Lung microvascular endothelial cell (primary cell): ENCODE data around the gene TSPEAR. TPM values are rescaled to one million over a fixed set of nuclear protein-coding genes. Genes with fewer than 3 reads are reported as not detected.

Experiments
- DNase-seq, 2 donors: peaks; one replicate each; pipeline versions ENCODE4 v3.0.0 to v3.0.0-alpha.2; 2010; ENCODE audit warnings: low read depth in 2 of 2
- total RNA-seq: library from RNA; depleted of rRNA; stranded (reverse); fragments of >200 nt; gene quantifications from 2 replicates; pipeline ENCODE4 v1.2.1, GENCODE V29; 2014

The TSPEAR gene
- total RNA-seq, 1 donor from 2014 or later, result under 0.01 TPM

DNA sequence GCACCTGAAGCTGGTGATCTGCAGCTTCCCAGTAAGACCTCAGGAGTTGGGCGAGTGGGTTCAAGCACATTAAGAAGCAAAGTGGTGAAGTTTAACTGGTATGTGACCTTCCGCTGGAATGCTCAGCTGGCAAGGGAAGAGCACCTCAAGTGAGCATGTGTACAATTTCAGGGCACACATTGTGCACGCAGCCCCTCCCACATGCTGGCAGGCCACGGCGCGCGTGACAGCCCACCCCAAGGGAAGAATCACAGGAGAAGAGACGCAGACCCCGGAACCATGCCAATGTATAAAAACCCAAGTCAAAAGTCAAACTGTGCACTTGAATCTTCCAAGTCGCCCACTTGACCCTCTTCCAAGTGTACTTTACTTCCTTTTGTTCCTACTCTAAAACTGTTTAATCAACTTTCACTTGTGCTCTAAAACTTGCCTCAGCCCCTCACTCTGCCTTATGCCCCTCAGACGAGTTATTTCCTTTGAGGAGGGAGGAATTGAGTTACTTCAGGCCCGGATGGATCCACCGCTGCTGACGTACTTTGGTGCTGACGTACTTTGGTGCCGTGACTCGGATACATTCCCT is 236.0 kb downstream of the TSPEAR start:
- no peak for DNase-seq

DNA sequence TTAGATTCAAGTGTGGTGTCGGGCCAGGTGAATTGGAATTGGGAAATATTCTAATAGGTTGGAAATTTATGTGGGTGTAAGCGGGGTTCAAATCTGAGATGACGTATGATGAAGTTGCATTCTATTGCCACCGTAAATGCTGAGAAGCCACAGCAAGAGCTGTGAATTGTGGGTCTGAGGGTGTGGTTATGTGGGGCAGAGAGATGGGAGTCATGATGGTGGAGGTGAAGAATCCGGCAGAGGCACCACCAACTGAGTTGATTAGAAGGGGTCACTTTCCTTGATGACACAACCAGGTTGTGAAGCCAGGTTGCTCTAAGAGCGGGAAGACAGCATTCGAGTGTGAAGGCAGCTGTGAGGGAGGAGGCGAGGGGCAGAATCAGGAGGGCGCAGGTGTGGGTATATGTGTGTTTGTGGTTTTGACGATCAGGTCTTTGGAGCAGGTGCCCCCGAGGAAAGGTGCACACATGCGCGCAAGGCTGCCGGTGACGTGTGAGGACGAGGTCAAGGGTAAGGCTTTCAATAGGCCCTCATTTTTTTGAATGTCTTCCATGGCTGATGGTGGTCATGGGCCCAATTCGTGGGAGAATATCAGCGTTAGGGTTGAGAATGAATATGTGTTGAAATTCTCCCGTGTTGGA is 237.3 kb downstream of the TSPEAR start:
- no peak for DNase-seq

DNA sequence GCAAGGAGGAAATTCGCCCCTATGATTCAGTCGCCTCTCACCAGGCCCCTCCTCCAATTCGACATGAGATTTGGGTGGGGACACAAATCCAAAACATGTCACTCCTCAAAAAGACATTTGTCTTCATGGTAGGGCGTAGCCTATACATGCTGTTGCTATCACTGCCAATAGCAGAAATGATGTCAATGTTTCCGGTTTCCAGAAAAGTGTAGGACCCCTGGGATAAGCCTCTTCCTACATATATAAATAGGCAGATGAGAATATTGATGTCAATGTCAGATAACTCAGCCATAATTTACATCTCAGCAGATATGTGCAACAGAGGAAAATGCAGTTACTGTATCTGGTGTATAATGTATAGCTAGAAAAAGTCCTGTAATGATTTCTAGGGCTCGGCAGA is 239.4 kb downstream of the TSPEAR start:
- no peak for DNase-seq

DNA sequence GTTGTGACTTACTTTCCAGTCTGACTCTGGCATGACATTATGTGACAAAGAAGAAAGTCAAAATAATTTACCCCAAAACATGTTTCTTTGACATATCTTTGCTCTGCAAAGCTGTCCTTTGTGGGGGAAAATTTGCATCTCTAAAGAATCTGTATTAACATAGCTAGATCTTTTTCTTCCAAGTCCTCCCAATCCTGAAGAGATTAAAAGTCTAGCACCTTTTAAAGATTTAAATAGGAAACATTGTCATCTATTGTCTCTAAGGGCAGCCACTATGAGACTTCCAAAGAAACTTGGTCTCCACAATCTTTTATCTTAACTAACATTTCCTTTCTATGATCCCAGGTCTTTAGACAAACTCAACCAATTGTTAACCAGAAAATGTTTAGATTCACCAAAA is 240.0 kb downstream of the TSPEAR start:
- DNase-seq, result no peak

DNA sequence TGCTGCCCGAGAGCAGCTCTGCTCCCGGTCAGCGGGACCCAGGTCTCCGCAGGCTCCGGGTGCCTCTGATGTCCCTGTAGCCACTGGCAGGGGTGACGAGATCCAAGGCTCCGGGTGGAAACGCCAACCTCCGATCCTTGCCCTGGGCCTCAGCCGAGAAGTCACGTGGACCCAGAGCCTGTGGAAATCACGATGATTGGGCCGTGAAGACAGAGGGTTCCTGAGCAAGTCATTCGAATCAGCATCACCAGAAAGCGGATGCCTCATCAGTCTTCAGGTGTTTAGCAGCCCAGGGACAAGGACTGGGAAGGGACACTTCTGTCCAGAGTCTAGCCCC is 243.5 kb downstream of the TSPEAR start:
- DNase-seq, result no peak

DNA sequence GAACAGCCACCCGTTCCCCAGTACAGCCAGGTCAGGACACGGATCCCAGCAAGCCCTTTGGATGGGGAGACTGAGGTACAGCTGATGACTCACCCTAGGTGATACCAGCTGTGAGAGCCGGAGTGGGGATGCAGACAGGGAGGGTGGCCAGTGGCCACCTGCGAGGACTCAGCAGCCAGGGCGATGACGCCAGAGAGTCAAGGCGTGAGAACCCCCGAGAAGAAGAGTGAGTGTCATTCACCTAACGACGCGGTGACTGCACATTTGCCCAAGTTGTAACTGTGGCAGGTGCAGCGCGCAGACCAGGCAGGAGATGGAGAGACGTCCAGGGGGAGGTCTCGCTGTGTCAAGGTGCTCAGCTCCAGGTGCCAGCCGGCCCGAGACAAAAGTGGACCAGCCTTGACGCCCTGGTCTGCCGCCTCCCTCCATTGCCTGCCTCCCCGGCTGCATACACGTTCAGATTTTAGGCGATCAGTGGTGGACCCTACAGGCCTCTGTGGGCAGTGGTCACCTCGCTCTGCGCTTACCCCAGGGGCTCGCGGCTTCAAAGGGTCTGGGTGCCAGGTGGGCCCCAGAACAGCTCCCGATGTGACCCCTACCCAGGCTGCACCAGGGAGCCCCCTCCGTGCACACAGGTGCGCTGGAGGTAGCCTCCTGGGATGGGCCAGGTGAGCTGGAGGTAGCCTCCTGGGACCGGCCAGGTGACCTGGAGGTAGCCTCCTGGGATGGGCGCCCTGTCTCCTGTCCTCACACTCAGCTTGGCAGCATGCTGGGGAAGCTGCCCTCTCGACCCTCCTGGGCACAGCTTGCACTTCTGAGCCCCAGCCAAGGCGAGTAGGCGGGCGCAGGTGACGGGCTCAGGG is 244.1 kb downstream of the TSPEAR start:
- no peak for DNase-seq

DNA sequence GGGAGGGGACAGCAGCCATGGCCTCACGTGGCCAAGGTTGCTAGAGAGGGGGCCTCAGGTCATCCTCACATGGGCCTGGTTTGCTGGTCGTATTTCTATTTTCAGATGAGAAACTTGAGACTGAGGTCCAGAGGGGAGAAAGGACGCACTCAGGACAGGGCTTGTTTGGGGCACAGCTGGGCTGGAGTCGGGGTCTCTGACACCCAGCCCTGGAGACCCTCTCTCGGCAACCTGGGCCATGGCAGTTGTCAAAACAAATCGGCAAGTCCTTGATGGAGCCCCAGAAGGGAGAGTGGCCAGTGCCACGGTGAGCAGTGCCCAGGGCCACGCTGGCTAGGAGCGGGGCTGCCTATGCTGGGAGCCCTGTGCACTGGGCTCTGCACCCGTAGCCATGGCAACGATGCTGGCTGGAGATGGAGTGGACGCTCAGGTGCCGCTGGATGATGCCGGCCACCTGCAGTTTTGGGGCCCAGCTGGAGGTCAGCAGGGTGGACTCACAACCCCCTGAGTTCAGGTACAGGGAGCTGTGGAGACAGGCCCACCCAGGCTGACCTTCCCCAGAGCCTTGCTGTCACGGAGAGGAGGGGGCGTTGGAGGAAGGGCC is 244.9 kb downstream of the TSPEAR start:
- no peak for DNase-seq

DNA sequence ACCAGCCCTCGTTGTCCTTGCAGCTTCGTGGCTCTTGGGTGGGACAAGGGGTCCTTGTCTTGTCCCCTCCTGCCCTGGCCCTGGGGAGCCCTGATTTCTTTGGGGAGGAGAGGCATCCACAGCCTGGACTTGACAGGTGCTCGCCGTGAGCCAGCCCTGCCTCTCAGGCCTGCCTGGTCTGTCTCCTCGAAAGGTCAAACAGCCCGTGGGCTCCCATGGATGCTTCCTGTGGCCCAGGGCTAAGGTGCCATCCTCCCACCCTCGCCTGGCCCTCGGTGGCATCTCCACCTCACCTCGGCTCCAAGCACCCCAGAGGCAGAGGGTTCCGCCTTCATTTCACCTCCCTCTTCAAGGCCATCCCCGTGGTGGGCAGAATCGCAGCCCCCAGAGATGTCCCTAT is 247.0 kb downstream of the TSPEAR start:
- DNase-seq, result no peak

DNA sequence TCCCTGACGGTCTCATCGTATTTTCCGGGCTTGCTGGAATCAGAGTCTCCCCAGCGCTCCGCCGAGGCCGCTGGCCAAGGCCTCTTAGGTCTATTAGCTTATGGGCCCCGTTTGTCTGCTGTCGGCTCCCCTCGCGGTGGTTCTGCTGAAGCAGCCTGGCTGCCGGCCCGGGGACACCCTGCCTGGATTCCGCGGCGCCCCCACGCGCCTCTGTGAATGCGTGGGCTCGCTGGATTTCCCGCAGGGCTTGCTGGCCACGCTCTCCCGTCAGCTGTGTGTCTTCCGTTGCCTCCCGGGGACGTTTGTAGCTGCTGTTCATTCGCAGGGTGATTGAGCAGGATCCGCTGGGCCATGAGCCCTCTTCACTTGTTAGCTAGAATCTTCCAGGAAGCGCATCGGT is 247.6 kb downstream of the TSPEAR start:
- no peak for DNase-seq

DNA sequence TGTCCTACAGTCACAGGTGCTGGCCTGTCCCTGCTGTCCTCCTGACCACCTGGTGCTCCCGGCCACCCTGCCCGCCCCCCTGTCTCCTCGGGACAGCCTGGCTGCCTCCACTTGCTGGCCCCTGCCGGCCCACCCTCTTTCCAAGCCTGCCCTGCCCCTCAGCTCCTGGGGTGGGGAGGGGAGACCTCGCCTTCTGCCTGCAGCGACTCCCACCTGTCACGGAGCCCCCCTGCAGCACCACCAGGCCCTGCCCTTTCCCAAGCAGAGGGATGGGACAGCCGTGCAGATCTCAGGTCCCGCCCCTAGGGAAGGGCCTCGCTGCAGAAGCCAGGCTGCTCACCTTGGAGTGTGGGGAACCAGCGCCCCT is 248.6 kb downstream of the TSPEAR start:
- DNase-seq, result no peak

DNA sequence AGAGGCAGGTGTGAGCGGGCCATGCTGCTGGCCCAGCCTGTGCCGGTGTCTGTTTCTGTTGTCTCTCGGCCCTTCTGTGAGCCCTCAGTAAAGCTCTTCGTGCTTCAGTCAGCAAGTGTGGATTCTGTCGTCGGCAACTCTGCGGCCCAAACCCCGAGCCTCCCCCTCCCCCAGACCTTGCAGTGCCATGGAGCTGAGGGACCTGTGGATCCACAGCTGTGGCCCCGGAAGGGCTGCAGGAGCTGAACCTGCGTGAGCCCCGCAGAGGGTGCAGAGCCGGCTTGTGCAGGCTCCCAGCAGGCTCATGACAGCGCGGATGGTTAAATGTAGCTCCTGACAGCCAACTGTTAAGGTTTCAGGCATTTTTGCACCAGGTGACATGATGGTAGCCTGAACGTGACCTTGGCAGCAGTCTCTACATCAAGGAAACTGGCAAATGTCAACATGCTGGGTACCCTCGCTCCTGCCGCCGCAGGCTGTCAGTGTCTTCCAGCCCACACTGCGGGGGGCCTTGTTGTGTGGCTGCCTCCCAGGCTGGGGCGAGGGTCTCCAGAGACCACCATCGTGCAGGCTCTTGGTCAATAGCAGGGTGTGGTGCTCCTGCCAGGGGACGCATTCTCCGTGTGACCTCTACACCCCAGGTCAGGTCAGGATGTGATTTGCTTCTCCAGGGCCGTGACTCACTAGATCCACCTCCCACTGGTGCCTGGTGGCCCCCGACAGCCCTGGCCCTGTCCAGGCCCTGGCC is 249.1 kb downstream of the TSPEAR start:
- no peak for DNase-seq

DNA sequence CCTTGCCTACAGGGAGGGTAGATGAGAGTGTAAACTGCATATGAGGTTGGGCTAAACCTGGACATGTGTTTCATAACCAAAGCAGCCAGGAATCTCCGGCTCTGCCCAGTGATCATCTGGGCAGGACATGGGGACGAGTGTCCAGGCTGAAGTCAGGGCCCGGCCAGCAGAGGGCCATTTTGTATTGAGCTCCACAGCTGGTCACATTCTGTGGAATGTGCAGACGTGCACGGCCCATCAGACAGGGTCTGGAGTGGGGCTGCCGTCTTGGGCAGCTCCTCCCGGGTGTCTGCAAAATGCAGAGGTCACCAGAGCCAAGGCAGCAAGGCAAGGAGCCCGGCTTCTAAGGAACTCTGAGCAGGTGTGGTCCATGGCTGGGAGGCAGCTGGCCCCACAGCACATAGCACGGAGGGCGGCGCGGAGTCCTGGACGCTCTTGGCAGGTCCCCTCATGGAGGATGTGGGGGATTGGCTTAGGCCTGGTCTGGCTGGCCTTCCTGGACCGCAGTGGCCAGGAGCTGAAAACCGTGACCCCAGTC is 249.8 kb downstream of the TSPEAR start:
- DNase-seq, result peak in 1 of 2 donors; percentile 40

DNA sequence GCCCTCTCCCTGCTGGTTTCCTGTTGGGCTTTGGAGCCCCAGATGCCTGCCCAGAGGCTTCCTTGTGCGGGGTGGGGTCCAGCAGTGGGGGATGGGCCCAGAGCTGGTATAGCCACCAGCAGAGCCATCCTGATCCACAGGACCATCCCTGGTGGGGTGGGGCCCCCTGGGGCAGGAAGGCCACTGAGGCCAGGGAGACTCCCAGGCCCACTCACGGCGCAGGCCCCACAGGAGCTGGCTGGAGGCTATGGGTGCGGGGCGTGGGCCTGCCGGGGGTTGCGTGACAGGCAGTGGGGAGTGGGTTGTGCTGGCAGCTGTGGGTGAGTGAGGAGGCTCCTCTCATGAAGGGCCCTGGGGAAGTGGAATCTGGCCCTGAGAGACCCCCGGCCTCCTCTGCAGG is 250.4 kb downstream of the TSPEAR start:
- DNase-seq, result no peak

DNA sequence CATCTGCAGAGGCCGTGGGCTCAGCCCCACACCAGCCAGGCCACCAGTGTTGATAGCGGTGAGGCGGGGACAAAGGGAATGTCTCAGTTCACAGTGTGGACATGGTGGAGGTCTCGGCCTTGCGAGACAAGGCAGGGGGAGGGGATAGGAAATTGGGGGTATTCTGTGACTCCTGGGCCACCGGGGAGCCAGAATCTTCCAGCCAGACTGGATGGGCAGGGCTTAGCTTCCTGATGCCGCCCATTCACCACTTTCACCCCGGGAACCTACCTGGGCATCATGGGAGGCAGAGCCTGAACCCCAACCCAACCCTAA is 251.0 kb downstream of the TSPEAR start:
- no peak for DNase-seq

DNA sequence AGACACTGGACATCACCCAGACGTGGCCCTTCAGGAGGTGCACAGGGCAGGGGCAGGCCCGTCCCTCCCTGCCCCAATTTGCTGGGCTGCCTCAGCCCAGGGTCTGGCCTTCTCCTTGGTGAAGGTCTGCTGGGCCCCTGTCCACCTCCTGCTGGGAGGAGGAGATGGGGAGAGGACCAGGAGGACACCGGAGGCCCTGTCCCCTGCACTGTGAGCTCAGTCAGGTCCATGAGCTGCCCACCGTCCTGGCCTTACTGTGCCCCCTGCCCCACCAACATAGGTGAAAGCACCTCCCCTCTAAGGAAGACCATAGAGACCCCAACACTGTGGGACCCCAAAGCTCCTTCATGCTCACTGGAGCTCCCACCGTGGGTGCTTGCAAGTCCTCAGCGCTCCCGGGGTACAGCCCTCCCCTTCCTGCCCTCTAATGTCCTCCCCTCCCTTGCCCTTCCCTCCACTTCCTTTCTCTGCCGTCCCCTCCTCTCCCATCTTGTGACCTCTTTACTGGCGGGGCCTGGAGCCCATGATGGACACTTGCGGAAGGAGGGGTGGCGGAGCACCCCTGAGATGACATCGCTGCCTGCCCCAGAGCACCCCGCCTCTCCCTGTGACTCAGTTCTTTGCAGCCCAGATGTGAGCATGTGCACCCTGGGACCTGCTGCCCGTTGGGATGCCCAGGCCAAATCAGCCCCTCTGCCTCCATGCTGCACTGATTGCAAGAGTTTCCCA is 251.5 kb downstream of the TSPEAR start:
- no peak for DNase-seq

DNA sequence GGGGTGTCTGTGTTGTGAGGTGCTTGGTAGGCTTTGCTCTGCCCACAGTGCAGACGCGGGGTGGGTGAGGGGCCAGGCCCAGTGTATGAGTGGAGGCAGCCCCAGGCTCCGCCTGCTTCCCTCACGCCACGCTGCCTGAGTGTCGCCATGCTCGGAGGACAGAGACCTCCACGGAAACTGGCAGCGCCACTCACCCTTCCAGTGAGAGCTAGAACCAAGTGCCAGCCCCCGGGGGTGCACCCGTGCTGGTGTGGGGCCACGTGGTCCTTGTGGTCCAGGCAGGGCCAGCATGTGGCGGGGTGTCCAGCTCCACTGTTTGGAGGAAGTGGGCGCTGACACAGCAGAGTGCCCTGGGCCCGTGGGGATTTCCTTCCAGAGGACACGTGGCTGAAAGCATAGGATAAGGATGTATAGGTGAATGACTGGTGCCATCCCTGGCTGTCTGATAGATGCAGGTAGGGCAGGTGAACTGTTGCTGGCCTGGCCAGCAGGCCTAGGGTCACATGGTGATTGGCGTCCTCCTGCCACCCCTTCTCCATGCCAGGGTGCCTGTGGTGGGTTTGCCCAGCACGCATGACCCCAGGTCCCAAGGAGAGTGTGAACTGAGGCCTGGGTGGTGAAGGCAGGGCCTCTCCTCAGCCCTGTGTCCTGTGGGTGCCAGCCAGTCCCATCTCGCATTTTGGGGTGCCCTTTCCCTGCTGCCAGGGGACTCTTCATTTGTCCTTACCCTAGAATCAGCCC is 252.2 kb downstream of the TSPEAR start:
- DNase-seq, result no peak

DNA sequence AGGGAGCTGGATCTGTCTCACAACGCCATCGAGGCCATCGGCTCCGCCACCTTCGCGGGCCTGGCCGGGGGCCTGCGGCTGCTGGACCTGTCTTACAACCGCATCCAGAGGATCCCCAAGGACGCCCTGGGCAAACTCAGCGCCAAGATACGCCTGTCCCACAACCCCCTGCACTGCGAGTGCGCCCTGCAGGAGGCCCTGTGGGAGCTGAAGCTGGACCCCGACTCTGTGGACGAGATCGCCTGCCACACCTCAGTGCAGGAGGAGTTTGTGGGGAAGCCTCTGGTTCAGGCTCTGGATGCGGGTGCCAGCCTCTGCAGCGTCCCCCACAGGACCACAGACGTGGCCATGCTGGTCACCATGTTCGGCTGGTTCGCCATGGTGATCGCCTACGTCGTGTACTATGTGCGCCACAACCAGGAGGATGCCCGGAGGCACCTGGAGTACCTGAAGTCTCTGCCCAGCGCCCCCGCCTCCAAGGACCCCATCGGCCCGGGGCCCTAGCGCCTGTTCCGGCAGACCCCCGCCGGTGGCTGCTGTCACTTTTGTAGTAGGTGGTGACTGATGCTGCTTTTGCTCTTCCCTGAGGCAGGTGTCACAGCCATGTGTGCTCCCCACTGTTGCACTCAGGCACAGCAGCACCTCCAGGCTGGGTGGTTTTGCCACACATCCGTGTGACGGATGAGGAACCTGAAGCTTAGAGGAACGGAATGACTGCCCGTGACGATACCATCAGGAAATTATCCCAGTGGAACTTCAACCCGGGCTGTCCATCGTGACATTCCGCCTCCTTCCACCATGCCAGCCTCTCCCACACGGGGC is 254.2 kb downstream of the TSPEAR start:
- no peak for DNase-seq

DNA sequence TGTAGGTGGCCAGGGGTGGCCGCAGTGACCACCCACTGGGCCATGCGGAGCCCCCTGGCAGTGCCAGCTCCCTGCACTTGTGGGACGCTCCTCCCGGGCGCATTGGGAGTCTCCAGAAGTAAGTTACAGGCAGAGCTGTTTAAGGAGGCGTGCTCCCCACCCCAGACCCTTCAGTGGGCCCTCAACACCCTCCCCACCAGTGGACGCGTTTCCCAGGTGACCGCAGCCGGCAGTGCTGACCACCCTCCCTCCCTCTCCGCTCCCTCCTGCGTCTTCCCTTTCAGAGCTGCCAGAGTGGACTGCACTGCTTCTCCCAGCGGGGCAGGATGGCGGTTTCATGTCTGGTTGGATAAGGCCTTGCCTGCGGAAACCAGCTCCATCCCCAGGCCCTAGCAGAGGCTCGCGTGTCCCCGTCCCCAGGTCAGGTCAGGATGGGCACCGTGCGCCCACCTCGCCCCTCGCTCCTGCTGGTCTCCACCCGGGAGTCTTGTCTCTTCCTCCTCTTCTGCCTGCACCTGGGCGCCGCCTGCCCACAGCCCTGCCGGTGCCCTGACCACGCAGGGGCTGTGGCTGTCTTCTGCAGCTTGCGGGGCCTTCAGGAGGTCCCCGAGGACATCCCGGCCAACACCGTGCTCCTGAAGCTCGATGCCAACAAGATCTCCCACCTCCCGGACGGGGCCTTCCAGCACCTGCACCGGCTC is 255.0 kb downstream of the TSPEAR start:
- no peak for DNase-seq
